Measurements from ENCODE around the gene SH3BP5L. TPM values are rescaled to one million over a fixed set of nuclear protein-coding genes. Genes with fewer than 3 reads are reported as not detected.

Gene SH3BP5L
- total RNA-seq, 2 donors from 2014 or later: 13.3 to 20.0 TPM

DNA sequence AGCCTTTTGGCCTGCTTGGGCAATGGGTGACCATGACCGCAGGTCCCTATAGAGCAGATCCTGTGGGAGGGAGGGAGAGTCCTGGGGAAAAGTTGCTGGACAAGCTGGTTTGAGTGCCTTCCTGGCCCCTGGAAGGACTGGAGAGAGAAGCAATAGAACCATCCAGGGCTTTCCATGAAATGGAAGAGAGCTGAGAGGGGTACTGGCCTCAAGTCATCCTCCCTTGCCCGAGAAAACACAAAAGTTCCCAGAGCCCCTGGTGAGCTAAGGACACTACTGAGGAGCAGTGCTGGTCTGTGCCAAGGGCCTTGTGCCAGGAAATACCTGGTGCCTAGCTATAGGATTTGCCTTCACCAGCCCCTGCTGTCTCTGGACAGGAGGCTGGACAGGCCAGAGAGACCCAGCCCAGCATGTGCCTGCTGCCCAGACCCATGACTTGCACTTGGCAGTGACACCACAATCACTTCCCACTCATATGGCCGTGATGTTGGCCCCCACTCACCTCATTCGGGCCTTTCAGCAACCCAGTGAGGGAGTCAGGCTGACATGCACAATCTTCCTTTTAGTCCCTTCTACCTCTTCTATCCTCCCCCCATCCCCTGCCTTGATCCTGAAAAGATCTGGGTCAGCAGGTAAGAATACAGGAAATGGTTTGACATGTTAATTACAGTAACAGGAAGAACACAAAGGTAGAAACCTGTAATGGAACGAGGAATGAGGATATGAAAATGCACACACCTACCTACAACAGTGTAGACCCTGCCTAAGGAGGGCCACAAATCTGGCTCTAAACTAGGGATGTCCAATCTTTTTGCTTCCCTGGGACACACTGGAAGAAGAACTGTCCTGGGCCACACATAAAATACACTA is 7.0 kb downstream of the SH3BP5L start:
- Mint-ChIP-seq H3K4me3 (peak overlapping the region; percentile 80), H3K27ac (peak overlapping the region; percentile 91), H3K36me3 (ENCODE audit: low read depth) (peaks cover 5% of the 10 kb centered on the region), H3K4me1 (peaks cover 63% of the 10 kb centered on the region), H3K27me3 (no peaks in the 10 kb centered on the region)
- no peaks in the 10 kb centered on the region for H3K9me3 ChIP-seq (ENCODE audit: control insufficient read depth, low read length, poor library complexity, severe bottlenecking)
- DNase-seq: no peak
- peak; percentile 59 for ATAC-seq

DNA sequence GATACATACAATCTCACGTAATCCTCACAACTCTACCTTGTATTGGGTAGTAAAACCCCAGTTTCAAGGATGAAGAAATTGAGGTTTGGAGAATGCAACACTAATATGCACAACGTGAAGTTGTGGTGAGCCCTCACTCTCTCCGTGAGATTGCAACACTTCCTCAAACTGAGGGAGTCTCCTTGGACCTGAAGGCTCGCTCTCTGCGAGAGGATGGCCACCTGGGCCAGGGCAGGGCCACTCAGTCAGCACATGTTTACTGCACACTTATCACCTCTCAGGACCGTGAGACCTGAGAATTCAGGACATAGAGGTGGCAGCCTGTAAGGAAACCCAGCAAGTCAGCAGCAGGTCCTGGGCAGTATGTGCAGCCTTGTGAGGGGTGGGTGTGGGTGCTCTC is 8.7 kb downstream of the SH3BP5L start:
- peak overlapping the region; percentile 91 for H3K27ac Mint-ChIP-seq
- H3K36me3 Mint-ChIP-seq (ENCODE audit: low read depth): peaks cover 9% of the 10 kb centered on the region
- peak overlapping the region; percentile 33 for H3K4me3 Mint-ChIP-seq
- H3K27me3 Mint-ChIP-seq: no peaks in the 10 kb centered on the region
- H3K4me1 Mint-ChIP-seq: peaks cover 56% of the 10 kb centered on the region
- ATAC-seq (peak; percentile 24), DNase-seq (no peak)
- H3K9me3 ChIP-seq (ENCODE audit: control insufficient read depth, low read length, poor library complexity, severe bottlenecking): no peaks in the 10 kb centered on the region

DNA sequence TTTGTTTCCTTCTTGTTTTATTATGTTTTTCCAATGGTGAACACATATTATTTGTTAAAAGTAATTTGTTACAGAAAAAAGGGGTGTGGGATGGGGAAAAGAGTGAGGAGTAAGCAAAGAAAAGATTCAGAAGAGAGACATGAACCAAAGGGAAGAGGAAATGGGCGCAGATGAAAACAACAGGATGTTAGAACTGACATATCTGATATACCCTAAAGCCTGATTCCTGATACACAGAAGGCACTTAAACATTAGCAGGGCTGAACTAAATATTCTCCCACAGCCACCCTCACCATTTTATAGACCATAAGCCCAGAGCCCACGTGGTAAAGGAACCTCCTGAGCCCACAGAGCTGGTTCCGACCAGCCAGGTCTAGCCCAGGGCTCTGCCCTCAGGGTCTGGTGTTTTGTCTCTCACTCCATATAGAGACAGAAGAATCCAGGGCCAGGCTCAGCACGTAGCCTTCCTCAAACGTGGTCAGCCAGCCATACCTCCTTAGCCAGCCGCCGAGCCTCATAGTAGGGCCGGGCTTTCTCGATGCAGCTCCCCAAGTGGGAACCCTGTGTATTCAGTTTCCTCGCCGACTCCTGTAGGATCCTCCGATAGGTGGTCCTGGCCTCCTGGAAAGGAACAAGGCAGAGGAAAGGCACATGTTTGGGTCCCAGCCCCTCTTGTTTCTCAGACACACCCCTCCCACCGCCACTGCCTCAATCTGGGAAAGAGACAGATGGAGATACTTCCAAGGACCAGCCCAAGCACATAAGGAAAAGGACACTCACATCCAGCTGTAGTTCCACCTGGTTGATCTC is 9.5 kb downstream of the SH3BP5L start:
- H3K9me3 ChIP-seq (ENCODE audit: control insufficient read depth, low read length, poor library complexity, severe bottlenecking): no peaks in the 10 kb centered on the region
- H3K27ac Mint-ChIP-seq: peak overlapping the region; percentile 91
- H3K27me3 Mint-ChIP-seq: no peaks in the 10 kb centered on the region
- peaks cover 12% of the 10 kb centered on the region for H3K36me3 Mint-ChIP-seq (ENCODE audit: low read depth)
- DNase-seq: no peak
- H3K4me3 Mint-ChIP-seq: peak overlapping the region; percentile 61
- no peak for ATAC-seq
- H3K4me1 Mint-ChIP-seq: peaks cover 51% of the 10 kb centered on the region

DNA sequence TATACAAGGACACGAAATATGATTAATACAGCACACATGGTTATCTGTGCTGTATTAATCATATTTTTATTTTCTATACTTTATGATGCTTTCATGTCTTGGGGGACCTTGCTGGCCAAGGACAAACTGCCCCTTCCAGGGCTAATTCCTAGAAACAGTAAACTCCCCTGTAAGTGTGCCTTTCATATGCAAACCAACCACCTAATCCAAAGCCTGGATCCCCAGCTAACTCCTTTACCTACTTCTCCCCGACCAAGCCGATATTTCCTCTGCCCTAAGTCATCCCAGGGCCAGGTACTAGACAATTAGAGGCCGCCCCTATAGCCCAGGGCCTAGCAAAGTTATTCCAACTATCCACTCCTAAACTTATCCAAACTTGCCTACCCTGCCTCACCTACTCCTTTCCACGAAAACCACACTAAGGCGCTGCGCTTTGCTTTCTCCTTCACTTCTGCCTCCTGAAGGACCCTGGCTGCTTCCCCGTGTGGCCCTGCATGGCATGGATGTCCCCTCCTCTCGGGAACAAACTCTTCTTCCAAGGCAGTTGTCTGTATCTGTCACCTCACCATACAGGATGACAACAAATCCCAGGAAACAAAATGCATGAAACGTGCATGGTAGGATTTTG is 10.2 kb downstream of the SH3BP5L start:
- peak overlapping the region; percentile 91 for H3K27ac Mint-ChIP-seq
- H3K4me1 Mint-ChIP-seq: peaks cover 45% of the 10 kb centered on the region
- H3K4me3 Mint-ChIP-seq: peak overlapping the region; percentile 61
- peaks cover 12% of the 10 kb centered on the region for H3K36me3 Mint-ChIP-seq (ENCODE audit: low read depth)
- no peaks in the 10 kb centered on the region for H3K9me3 ChIP-seq (ENCODE audit: control insufficient read depth, low read length, poor library complexity, severe bottlenecking)
- ATAC-seq (no peak), DNase-seq (no peak)
- no peaks in the 10 kb centered on the region for H3K27me3 Mint-ChIP-seq

DNA sequence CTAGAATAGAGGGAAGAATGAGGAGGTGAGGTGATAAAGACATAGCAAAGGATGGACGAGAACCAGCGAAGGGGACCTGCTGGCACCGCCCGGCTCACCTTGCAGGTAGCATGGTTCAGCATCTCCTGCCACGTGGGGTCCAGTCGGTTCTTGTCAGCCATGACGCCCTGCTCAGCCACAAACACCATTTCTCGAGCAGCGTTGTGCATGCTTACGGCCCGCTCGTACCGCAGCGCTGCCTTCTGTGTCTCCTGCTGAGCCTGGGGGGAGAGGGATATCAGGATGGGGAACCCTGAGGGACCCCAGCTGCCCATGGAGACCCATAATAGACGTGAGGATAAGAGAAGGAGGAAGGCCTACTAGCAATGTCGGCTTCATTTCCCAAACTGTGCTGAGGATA is 11.4 kb downstream of the SH3BP5L start:
- Mint-ChIP-seq H3K4me1 (peaks cover 46% of the 10 kb centered on the region), H3K27me3 (no peaks in the 10 kb centered on the region), H3K27ac (no peak overlapping the region), H3K4me3 (no peak overlapping the region), H3K36me3 (ENCODE audit: low read depth) (peaks cover 12% of the 10 kb centered on the region)
- DNase-seq (no peak), ATAC-seq (no peak)
- no peaks in the 10 kb centered on the region for H3K9me3 ChIP-seq (ENCODE audit: control insufficient read depth, low read length, poor library complexity, severe bottlenecking)

DNA sequence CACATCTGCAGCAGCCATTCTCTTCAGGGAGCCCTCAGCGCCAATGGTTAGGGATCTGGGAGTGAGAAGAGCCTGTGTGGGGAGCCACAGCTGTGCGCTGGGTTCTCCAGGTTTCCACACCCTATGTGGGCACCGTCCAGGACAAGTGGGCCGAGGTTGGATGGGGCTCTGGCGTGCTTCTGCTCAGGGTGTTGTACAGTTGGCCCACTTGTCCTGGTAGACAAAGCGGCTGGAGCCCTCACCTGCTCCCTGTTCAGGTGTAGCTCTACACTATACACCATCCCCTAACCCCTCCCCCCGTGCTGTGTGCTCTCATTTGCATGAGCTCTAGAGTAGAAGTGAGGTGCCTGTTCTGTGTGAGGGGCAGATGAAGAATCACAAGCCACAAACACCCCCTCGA is 12.2 kb downstream of the SH3BP5L start:
- Mint-ChIP-seq H3K27ac (peak overlapping the region; percentile 24), H3K4me1 (peaks cover 40% of the 10 kb centered on the region), H3K27me3 (no peaks in the 10 kb centered on the region), H3K4me3 (no peak overlapping the region), H3K36me3 (ENCODE audit: low read depth) (peaks cover 12% of the 10 kb centered on the region)
- DNase-seq: no peak
- H3K9me3 ChIP-seq (ENCODE audit: control insufficient read depth, low read length, poor library complexity, severe bottlenecking): no peaks in the 10 kb centered on the region
- no peak for ATAC-seq

DNA sequence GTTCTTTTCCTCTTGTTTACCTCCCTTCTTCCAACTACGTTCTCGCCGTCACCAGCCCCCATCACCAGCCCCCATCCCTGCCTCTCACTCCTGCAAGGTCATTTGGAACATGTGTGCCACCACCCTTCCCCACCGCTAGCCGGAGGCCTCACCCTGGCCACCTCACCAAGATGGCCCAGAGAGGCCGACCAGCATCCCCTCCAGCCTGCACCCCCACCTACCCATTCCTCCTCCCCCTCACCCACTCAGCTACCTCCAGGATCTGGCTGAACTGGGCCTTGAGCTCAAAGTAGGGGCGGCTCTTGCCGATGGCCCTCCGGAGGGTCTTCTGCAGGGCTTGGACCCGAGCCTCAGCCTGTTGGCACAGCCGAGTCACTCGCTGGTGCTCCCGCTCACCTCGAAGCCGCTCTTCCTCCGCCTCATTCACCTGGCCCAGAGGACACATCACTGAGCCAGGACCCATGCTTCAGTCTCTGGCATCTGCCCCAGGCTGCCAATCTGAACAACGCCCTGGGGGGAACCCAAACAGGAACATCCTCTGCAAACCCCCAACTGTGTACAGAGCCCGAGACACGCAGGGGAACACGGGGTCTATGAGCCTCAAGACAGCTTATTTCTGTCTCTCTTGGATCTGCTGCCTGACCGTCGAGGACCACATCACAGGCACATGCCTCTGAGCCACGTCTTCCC is 12.8 kb downstream of the SH3BP5L start:
- Mint-ChIP-seq H3K27ac (no peak overlapping the region), H3K36me3 (ENCODE audit: low read depth) (peaks cover 12% of the 10 kb centered on the region), H3K4me3 (no peak overlapping the region), H3K4me1 (peaks cover 36% of the 10 kb centered on the region), H3K27me3 (no peaks in the 10 kb centered on the region)
- ATAC-seq: no peak
- no peak for DNase-seq
- no peaks in the 10 kb centered on the region for H3K9me3 ChIP-seq (ENCODE audit: control insufficient read depth, low read length, poor library complexity, severe bottlenecking)

DNA sequence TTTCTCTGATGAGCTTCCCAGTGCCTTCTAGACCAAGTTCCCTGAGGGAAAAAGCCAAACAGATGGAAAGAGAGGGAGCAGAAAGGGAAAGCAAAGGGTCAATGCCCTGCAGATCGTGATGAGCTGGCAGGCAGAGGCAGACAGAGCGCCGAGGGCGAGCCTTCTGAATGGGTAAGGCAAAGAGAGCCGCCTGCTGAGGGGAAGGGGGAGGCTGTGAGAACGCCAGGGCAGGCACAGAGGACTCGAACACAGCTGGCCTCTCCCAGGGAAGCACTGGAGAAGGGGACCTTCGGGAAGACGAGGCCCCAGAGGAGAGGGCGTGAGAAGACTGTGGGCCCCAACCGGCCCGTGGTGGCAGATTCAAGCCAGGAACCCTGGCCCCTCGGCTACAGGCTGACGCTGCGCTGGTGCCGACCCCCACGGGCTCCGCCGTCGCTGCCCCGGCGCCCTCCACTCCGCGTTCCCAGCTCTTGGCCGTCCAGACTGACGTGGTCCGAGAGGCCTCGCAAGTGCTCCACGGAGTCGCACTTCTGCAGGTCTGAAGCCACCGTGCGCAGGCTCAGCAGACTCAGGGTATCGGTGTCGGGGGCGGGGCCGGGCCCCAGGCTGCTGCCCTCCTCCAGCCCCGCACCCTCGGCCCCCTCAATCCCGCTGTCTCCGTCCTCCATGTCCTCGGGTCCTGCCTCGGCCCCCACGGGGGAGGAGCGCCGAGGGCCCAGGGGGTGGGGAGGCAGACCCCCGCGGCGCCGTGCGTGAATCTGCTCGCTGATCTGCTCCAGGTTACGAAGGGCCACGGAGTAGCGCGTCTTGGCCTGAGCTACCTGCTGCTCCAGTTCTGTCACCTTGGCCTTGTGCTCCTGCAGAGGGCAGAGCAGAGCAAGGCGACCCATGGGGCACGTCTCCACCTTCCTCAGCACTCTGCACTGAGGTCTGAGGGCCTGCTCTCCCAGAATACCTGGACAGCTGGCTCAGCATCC is 13.9 kb downstream of the SH3BP5L start:
- Mint-ChIP-seq H3K4me1 (peaks cover 26% of the 10 kb centered on the region), H3K27ac (no peak overlapping the region), H3K4me3 (no peak overlapping the region), H3K27me3 (no peaks in the 10 kb centered on the region), H3K36me3 (ENCODE audit: low read depth) (peaks cover 12% of the 10 kb centered on the region)
- no peak for DNase-seq
- peak; percentile 21 for ATAC-seq
- no peaks in the 10 kb centered on the region for H3K9me3 ChIP-seq (ENCODE audit: control insufficient read depth, low read length, poor library complexity, severe bottlenecking)

DNA sequence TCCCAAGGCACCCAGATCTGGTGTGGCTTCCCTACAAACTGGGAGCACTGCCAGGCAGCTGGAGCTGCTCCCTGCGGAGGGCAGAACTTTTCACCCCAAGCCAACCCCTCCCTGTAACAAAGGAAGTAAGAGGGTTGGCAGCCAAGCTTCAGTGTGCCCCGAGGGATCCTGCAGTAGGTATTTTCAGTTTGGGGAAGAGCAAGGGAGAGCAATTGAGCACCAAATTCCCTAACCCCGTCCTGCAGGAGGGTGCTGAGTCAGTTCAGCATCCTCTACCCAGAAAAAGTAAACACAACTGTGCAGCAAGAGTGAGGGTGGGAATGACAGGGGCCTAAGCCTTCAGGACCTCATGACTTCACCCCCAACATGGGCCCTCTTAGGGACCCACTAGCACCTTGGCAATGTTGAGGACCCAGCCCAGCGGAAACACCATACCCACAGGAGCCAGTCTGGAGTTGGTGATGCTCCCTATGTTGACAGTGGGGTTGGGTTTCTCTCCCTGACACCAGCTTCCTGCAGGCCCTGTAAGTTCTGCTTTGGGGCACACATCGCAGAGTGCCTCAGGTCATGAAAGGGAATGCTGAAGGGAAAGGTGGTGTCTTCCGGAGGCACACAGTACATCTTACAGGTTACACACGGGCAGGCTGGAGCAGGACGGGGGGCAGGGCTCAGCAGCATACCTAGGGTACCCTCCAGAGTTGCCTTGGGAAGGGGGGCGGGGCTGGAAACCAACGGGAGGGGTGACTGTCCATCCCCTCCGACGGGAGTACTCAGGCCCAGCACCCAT is 14.8 kb downstream of the SH3BP5L start:
- Mint-ChIP-seq H3K27ac (peak overlapping the region; percentile 59), H3K4me1 (peaks cover 18% of the 10 kb centered on the region), H3K36me3 (ENCODE audit: low read depth) (peaks cover 12% of the 10 kb centered on the region), H3K27me3 (no peaks in the 10 kb centered on the region), H3K4me3 (no peak overlapping the region)
- no peak for ATAC-seq
- no peak for DNase-seq
- no peaks in the 10 kb centered on the region for H3K9me3 ChIP-seq (ENCODE audit: control insufficient read depth, low read length, poor library complexity, severe bottlenecking)

DNA sequence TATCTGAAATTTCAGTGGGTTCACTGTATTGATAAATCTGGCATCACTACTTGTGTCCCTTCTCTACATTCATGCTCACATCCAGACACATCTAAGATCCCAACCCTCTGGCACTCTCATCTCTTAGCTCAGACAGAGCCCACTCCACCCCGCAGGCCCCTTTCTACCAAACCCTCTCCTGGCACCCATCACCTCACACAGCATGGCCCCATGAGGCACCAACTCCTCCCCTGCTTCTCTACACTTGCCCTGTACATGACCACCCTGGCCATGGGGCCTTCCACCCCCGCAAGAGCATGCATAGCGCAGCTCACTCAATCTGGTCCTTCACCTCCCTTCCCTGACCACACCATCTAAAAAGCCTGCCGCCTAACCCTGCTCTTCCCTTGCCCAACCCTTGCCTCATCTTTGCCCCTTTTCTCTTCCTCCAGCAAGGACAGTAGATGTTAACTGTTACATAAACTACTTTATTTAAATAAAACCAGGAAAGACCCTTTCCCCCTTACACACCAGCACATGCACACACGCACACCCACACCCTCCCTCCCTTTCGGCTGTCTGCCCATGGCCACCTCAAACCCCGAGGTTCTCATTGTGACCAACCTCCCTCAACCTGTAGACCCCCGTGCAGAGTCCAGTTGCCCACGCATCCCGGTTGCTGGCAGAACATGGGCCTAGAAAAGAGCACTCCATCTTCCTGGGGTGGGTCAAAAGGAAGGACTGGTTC is 15.6 kb downstream of the SH3BP5L start:
- Mint-ChIP-seq H3K4me1 (peaks cover 17% of the 10 kb centered on the region), H3K36me3 (ENCODE audit: low read depth) (peaks cover 12% of the 10 kb centered on the region), H3K27me3 (no peaks in the 10 kb centered on the region), H3K4me3 (no peak overlapping the region), H3K27ac (peak overlapping the region; percentile 59)
- no peaks in the 10 kb centered on the region for H3K9me3 ChIP-seq (ENCODE audit: control insufficient read depth, low read length, poor library complexity, severe bottlenecking)
- DNase-seq (no peak), ATAC-seq (no peak)

DNA sequence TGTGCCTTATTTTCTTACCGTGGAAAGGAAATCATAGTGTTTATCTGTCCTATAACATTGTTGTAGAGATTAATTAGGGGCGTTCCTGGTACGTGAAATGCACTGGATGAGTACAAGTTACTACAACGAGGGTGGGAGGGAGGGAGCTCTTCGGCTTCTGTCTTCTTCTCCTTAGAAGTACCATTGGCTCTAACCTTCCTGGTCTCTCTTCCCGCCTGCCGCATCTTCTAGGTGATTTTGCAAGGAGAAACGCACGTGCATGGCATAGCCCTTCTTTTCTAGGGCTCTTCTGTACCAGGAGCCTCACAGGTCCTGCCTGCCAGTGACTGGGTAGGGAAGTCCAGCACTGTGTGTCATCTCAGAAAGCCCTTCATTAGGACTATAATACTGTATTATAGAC is 16.8 kb downstream of the SH3BP5L start:
- no peak overlapping the region for H3K4me3 Mint-ChIP-seq
- ATAC-seq: no peak
- peak overlapping the region; percentile 59 for H3K27ac Mint-ChIP-seq

More for the DNA sequence above, 16.8 kb downstream of the SH3BP5L start:
- DNase-seq: no peak
- no peaks in the 10 kb centered on the region for H3K9me3 ChIP-seq (ENCODE audit: control insufficient read depth, low read length, poor library complexity, severe bottlenecking)
- Mint-ChIP-seq H3K27me3 (peaks cover 10% of the 10 kb centered on the region), H3K4me1 (peaks cover 21% of the 10 kb centered on the region), H3K36me3 (ENCODE audit: low read depth) (peaks cover 9% of the 10 kb centered on the region)
